Lower leg skin (tissue), 3 donors: ENCODE data around the gene CCDC28B.

ENCODE experiments used
- CTCF ChIP-seq, 3 donors: fragments of 450-650 bp; IDR thresholded peaks; one replicate each; pipeline ENCODE4 v1.5.1; 2016; ENCODE audit warnings: antibody characterized with exemption in 3 of 3, mild to moderate bottlenecking in 3 of 3, moderate library complexity in 2 of 3
- POLR2A ChIP-seq, 2 donors: fragments of 450-650 bp; IDR thresholded peaks; one replicate each; pipeline ENCODE4 v1.6.1; 2016 to 2017; ENCODE audit warnings: antibody characterized with exemption in 2 of 2, mild to moderate bottlenecking in 1 of 2, moderate library complexity in 1 of 2

DNA sequence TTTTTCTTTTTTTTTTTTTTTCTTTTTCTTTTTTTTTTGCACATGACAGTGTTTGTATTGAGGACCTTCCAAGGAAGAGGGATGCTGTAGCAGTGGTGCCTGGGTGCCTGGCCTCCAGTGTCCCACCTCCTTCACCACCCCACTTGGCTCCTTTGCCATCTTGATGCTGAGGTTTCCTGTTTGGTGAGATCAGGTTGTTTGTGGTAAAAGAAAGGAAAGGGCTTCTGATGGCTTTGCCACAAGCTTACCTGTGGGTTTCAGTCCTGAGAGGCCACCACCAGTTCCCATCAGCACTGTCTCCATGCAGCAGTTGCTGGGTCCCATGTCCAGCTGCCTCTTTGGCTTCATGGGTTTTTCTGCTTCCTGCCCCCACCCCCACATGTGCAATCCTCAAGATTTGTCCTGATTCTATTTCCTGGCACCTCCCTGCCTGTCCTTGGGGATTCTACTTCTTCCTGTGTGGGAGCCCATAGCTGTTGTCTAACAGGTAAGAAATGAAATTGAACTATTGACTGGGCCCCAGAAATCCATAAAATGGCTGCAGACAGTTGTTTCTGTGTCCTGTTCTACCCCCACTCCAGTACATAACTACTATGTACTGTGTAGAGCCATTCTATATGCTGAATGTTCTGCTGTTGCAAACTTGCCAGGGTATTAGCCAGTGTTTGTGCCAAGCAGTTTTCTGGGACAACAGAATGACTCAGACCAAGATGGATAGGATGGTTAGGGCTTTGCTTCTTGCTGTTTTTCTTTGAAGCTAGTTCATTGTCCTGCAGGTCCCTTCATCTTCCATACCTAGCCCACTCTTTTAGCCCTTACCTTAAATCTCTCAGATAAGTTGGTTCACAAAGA, 4.2 kb upstream of the CCDC28B start:
- no peak for TF ChIP-seq CTCF (IDR thresholded peaks at IDR 0.05)
- TF ChIP-seq POLR2A (IDR thresholded peaks at IDR 0.05) = no peak
